ENCODE results near the gene MACF1. TPM values are rescaled to one million over a fixed set of nuclear protein-coding genes. Genes with fewer than 3 reads are reported as not detected.
"Not testable (repeated sequence)": the region's sequence is repeated elsewhere in the genome, so short reads cannot be mapped to it uniquely, and the experiment has no call there.

Gene MACF1
- total RNA-seq, 8 experiments from 2014 or later, result 89.2 to 249 (median 180) TPM

GRCh38 chr1:39187275-39188046 lies 17.0 kb upstream of the MACF1 start:
- no peak overlapping the region for H3K4me3 ChIP-seq

GRCh38 chr1:39189592-39190041 lies 14.9 kb upstream of the MACF1 start:
- Histone ChIP-seq H3K4me3 (no peak overlapping the region), H3K4me1 (replicated peaks in 1 of 2) (peaks cover 3 to 7% of the 10 kb centered on the region in 2 donors), H3K27ac (no peak overlapping the region)
- 0 to 100% (median 63%) methylated on average over 1 of the region's 1 CpG for WGBS, 10 experiments
- in situ Hi-C loops (cut with MboI; ENCODE audit: low pct_unique_long_range_greater_than_20kb in 2 of 9, low sequenced_read_pairs in 9 of 9, unreplicated experiment in 9 of 9), result loop anchor here in 1 of 9 experiments (10.0 kb wide), 1 partner anchor 85 kb away; no protein-coding TSS in a partner anchor
- ATAC-seq (replicated peaks in 6 of 8), result peak in 1 of 8 experiments; percentile 22

More at GRCh38 chr1:39187275-39188046, 17.0 kb upstream of the MACF1 start:
- no peak for ATAC-seq (replicated peaks in 6 of 8)
- WGBS, 10 experiments, result 81 to 100% (median 94%) methylated on average over 1 to 3 of the region's 3 CpGs; no CpG with 5 or more reads in 1 of the 10 experiments
- in situ Hi-C loops (cut with MboI; ENCODE audit: low pct_unique_long_range_greater_than_20kb in 2 of 9, low sequenced_read_pairs in 9 of 9, unreplicated experiment in 9 of 9), result loop anchor here in 1 of 9 experiments (10.0 kb wide), 1 partner anchor 83 kb away; no protein-coding TSS in a partner anchor
- Histone ChIP-seq H3K27ac (no peak overlapping the region), H3K4me1 (replicated peaks in 1 of 2) (peaks cover 3 to 16% of the 10 kb centered on the region in 2 donors)

DNA sequence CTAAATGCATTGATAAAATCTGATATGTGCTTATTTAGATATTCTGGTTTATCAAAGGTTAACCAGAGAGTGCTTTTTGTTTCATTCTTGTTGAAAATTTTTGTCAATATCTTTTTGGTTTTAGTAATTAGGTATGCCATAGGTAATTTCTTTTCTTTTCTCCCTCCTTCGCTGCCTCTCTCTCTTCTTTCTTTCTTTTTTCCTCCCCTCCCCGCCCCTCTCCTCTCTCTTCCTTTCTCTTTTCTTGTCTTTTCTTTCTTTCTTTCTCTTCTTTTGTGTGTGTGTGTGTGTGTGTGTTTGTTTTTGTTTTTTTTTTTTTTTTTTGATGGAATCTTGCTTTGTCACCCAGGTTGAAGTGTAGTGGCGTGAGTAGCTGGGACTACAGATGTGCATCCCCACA lies 14.4 kb upstream of the MACF1 start:
- H3K4me3 ChIP-seq, result no peak overlapping the region
- in situ Hi-C loops (cut with MboI; ENCODE audit: low pct_unique_long_range_greater_than_20kb in 2 of 9, low sequenced_read_pairs in 9 of 9, unreplicated experiment in 9 of 9), result no loop called here
- 80 to 100% (median 92%) methylated on average over 1 to 3 of the region's 3 CpGs; no CpG with 5 or more reads in 1 of the 10 experiments for WGBS, 10 experiments
- H3K4me1 ChIP-seq (replicated peaks in 1 of 2), result peaks cover 3 to 7% of the 10 kb centered on the region in 2 donors
- H3K27ac ChIP-seq, result no peak overlapping the region
- ATAC-seq (replicated peaks in 6 of 8), result no peak

DNA sequence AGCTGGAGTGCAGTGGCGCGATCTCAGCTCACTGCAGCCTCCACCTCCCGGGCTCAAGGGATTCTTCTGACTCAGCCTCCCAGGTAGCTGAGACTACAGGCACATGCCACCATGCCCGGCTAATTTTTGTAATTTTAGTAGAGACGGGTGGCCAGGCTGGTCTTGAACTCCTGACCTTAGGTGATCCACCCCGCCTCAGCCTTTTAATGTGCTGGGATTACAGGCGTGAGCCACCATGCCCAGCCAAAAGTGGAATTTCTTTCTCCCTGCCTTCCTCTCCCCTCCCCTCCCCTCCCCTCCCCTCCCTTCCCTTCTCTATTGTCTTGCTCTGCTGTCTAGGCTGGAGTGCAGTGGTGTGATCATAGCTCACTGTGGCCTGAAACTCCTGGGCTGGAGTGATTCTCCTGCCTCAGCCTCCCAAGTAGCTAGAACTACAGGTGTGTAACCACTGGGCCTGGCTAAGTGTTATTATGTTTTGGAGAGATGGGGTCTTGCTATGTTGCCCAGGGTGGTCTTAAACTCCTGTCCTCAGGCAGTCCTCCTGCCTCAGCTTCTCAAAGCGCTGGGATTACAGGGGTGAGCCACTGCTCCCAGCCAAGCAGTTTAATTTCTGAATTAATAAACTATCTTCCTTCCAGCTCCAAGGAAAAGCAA lies 10.0 kb upstream of the MACF1 start:
- WGBS, 10 experiments, result 50 to 100% (median 80%) methylated on average over 1 to 5 of the region's 8 CpGs; no CpG with 5 or more reads in 2 of the 10 experiments
- in situ Hi-C loops (cut with MboI; ENCODE audit: low pct_unique_long_range_greater_than_20kb in 2 of 9, low sequenced_read_pairs in 9 of 9, unreplicated experiment in 9 of 9), result no loop called here
- Histone ChIP-seq H3K4me1 (replicated peaks in 1 of 2) (peaks cover 3 to 13% of the 10 kb centered on the region in 2 donors), H3K4me3 (no peak overlapping the region), H3K27ac (no peak overlapping the region)
- no peak for ATAC-seq (replicated peaks in 6 of 8)

DNA sequence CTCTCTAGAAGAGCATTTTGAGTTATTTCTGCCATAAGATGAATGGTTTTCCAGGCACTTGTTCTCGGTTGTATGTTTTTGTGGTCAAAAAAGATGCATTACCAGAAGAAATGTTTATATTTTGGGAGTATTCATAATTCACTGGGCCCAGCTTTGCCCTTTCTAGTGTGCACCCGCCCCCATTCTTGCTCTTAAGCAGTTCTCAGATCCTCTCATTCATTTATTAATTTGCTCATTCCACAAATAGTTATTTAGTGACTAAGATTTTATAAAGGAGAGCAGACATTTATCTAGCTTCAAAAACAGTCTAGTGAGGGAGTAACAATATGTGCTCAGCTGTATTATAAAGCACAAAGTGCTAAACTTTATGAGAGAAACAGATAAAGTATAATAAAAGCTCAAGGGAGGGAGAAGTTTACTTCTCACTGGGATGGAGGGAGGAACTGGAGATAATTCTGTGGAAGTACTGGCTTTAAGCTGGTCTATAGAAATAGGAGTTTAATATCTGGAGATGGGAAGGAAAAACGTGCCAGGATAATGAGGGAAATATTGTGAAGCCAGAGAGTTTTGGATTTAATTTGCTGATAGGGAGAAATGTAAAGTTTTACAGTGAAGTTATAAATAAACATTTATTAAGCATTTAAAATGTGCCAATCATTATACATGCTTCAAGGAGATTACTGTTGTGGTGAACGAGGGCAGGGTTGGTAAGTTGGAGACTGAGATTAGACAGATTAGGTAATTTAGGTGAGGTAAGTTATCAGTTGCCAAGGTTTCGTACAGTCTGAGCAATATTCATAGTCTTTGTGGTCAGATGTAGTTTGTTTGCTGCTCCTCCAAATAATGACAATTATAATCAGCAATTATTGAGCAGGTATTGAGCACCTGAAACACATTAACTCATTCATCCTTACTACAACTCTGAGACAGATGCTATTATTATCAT lies 9.1 kb upstream of the MACF1 start:
- no peak overlapping the region for H3K27ac ChIP-seq
- H3K4me3 ChIP-seq, result no peak overlapping the region
- in situ Hi-C loops (cut with MboI; ENCODE audit: low pct_unique_long_range_greater_than_20kb in 2 of 9, low sequenced_read_pairs in 9 of 9, unreplicated experiment in 9 of 9), result no loop called here
- peaks cover 3 to 13% of the 10 kb centered on the region in 2 donors for H3K4me1 ChIP-seq (replicated peaks in 1 of 2)
- 33 to 95% (median 87%) methylated on average over 3 to 5 of the region's 5 CpGs for WGBS, 10 experiments
- ATAC-seq (replicated peaks in 6 of 8), result no peak

GRCh38 chr1:39196244-39197215 lies 8.0 kb upstream of the MACF1 start:
- Histone ChIP-seq H3K27ac (no peak overlapping the region), H3K4me1 (replicated peaks in 1 of 2) (peaks cover 3 to 13% of the 10 kb centered on the region in 2 donors), H3K4me3 (no peak overlapping the region)
- ATAC-seq (replicated peaks in 6 of 8), result peak in 1 of 8 experiments; percentile 6
- in situ Hi-C loops (cut with MboI; ENCODE audit: low pct_unique_long_range_greater_than_20kb in 2 of 9, low sequenced_read_pairs in 9 of 9, unreplicated experiment in 9 of 9), result no loop called here
- WGBS, 10 experiments, result 67 to 100% (median 88%) methylated on average over 1 to 6 of the region's 6 CpGs

GRCh38 chr1:39199593-39199992 lies 4.9 kb upstream of the MACF1 start:
- in situ Hi-C loops (cut with MboI; ENCODE audit: low pct_unique_long_range_greater_than_20kb in 2 of 9, low sequenced_read_pairs in 9 of 9, unreplicated experiment in 9 of 9), result no loop called here
- no peak for ATAC-seq (replicated peaks in 6 of 8)
- Histone ChIP-seq H3K4me3 (no peak overlapping the region), H3K4me1 (replicated peaks in 1 of 2) (peaks cover 0 to 12% of the 10 kb centered on the region in 2 donors), H3K27ac (no peak overlapping the region)
- 83 to 100% (median 100%) methylated on average over 1 of the region's 1 CpG; no CpG with 5 or more reads in 5 of the 10 experiments for WGBS, 10 experiments

GRCh38 chr1:39205102-39205780 lies 746 bp downstream of the MACF1 start:
- in situ Hi-C loops (cut with MboI; ENCODE audit: low pct_unique_long_range_greater_than_20kb in 2 of 9, low sequenced_read_pairs in 9 of 9, unreplicated experiment in 9 of 9), result no loop called here
- ATAC-seq (replicated peaks in 6 of 8), result peak; percentile 28 to 88 (median 60)
- WGBS, 10 experiments, result 38 to 100% (median 68%) methylated on average over 1 to 4 of the region's 4 CpGs; no CpG with 5 or more reads in 3 of the 10 experiments
- Histone ChIP-seq H3K4me3 (peak overlapping the region in 2 of 5 donors; percentile 0 to 18), H3K4me1 (replicated peaks in 1 of 2) (peaks cover 7 to 19% of the 10 kb centered on the region in 2 donors), H3K27ac (peak overlapping the region in 1 of 2 donors; percentile 39)

GRCh38 chr1:39205781-39206464 lies 1.4 kb downstream of the MACF1 start:
- no peak for ATAC-seq (replicated peaks in 6 of 8)
- Histone ChIP-seq H3K4me1 (replicated peaks in 1 of 2) (peaks cover 7 to 19% of the 10 kb centered on the region in 2 donors), H3K4me3 (no peak overlapping the region), H3K27ac (peak overlapping the region in 1 of 2 donors; percentile 39)
- in situ Hi-C loops (cut with MboI; ENCODE audit: low pct_unique_long_range_greater_than_20kb in 2 of 9, low sequenced_read_pairs in 9 of 9, unreplicated experiment in 9 of 9), result no loop called here
- WGBS, 10 experiments, result 42 to 100% (median 62%) methylated on average over 2 to 3 of the region's 3 CpGs; no CpG with 5 or more reads in 4 of the 10 experiments

DNA sequence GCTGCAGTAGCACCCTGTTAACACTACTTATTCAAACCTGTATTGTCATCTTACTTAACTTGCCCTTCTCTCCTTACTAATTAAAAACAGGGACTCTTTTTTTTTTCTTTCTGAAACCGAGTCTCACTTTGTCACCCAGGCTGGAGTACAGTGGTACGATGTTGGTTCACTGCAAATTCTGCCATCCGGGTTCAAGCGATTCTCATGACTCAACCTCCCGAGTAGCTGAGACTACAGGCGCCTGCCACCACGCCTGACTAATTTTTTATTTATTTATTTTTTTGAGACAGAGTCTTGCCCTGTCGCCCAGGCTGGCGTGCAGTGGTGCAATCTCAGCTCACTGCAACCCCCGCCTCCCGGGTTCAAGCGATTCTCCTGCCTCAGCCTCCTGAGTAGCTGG lies 3.9 kb downstream of the MACF1 start:
- H3K4me1 ChIP-seq (replicated peaks in 1 of 2), result peaks cover 7 to 19% of the 10 kb centered on the region in 2 donors
- H3K27ac ChIP-seq; ATAC-seq (replicated peaks in 6 of 8); H3K4me3 ChIP-seq; in situ Hi-C loops (cut with MboI; ENCODE audit: low pct_unique_long_range_greater_than_20kb in 2 of 9, low sequenced_read_pairs in 9 of 9, unreplicated experiment in 9 of 9): not testable (repeated sequence)
- 60 to 100% (median 96%) methylated on average over 1 to 12 of the region's 12 CpGs; no CpG with 5 or more reads in 2 of the 10 experiments for WGBS, 10 experiments

GRCh38 chr1:39210649-39211048 lies 6.2 kb downstream of the MACF1 start:
- Histone ChIP-seq H3K4me3 (no peak overlapping the region), H3K27ac (no peak overlapping the region), H3K4me1 (replicated peaks in 1 of 2) (peaks cover 5 to 24% of the 10 kb centered on the region in 2 donors)
- in situ Hi-C loops (cut with MboI; ENCODE audit: low pct_unique_long_range_greater_than_20kb in 2 of 9, low sequenced_read_pairs in 9 of 9, unreplicated experiment in 9 of 9), result no loop called here
- WGBS, 10 experiments, result 80 to 100% (median 100%) methylated on average over 1 to 2 of the region's 3 CpGs; no CpG with 5 or more reads in 4 of the 10 experiments
- no peak for ATAC-seq (replicated peaks in 6 of 8)

All from motor neuron (in vitro differentiated cells).